Stimulated activated CD8-positive, alpha-beta memory T cell treated with anti-CD3 and anti-CD28 coated beads, Interleukin-7, amount 100 ng/mL, for 24 hours (primary cell): ENCODE results near the gene CCDC148.

Experiments
- DNase-seq: peaks from one replicate; pipeline ENCODE4 v3.0.0-alpha.2; 2020; ENCODE audit warnings: low read depth

The CCDC148 gene

GRCh38 chr2:158207354-158207753 is 249.2 kb downstream of the CCDC148 start:
- DNase-seq = no peak

GRCh38 chr2:158205215-158205614 is 251.3 kb downstream of the CCDC148 start:
- no peak for DNase-seq

- DNase-seq = no peak
Observed at GRCh38 chr2:158204741-158205165, 251.8 kb downstream of the CCDC148 start.

GRCh38 chr2:158202161-158202815 is 254.3 kb downstream of the CCDC148 start:
- no peak for DNase-seq

- no peak for DNase-seq
Observed at GRCh38 chr2:158199928-158200650, 256.5 kb downstream of the CCDC148 start.

- no peak for DNase-seq
Observed at GRCh38 chr2:158197940-158198339, 258.6 kb downstream of the CCDC148 start.

GRCh38 chr2:158194229-158194628 is 262.3 kb downstream of the CCDC148 start:
- DNase-seq = no peak

- no peak for DNase-seq
Observed at GRCh38 chr2:158192515-158193443, 263.8 kb downstream of the CCDC148 start.

GRCh38 chr2:158191076-158191895 is 265.3 kb downstream of the CCDC148 start:
- no peak for DNase-seq

- no peak for DNase-seq
Observed at GRCh38 chr2:158189526-158189925, 267.0 kb downstream of the CCDC148 start.

GRCh38 chr2:158187908-158188307 is 268.6 kb downstream of the CCDC148 start:
- DNase-seq = no peak

GRCh38 chr2:158184556-158185343 is 271.8 kb downstream of the CCDC148 start:
- no peak for DNase-seq

- no peak for DNase-seq
Observed at GRCh38 chr2:158184001-158184400, 272.6 kb downstream of the CCDC148 start.

- DNase-seq = no peak
Observed at GRCh38 chr2:158182676-158183295, 273.8 kb downstream of the CCDC148 start.

- no peak for DNase-seq
Observed at GRCh38 chr2:158181171-158181570, 275.4 kb downstream of the CCDC148 start.

- no peak for DNase-seq
Observed at GRCh38 chr2:158179660-158180059, 276.9 kb downstream of the CCDC148 start.

GRCh38 chr2:158178646-158179045 is 277.9 kb downstream of the CCDC148 start:
- no peak for DNase-seq

- no peak for DNase-seq
Observed at GRCh38 chr2:158174956-158175355, 281.6 kb downstream of the CCDC148 start.

GRCh38 chr2:158174495-158174894 is 282.1 kb downstream of the CCDC148 start:
- DNase-seq = no peak

GRCh38 chr2:158172719-158173118 is 283.8 kb downstream of the CCDC148 start:
- DNase-seq = no peak
